T47D (cell line): ENCODE measurements around the gene KIF1B.

Source experiments
- DNase-seq, 2 experiments: peaks; one replicate each; pipeline versions ENCODE4 v3.0.0 to v3.0.0-alpha.2; 2011 to 2012; ENCODE audit warnings: low read depth in 1 of 2, low spot score in 1 of 2
- JUND ChIP-seq: IDR thresholded peaks from 2 replicates; pipeline ENCODE4 v1.6.1; 2012; ENCODE audit warnings: low read depth
- in situ Hi-C: cut with HindIII; loops from 2 replicates; pipeline ENCODE4 v1.10.0; 2016; ENCODE audit warnings: low sequenced_read_pairs, low pct_unique_long_range_greater_than_20kb

The KIF1B gene

DNA sequence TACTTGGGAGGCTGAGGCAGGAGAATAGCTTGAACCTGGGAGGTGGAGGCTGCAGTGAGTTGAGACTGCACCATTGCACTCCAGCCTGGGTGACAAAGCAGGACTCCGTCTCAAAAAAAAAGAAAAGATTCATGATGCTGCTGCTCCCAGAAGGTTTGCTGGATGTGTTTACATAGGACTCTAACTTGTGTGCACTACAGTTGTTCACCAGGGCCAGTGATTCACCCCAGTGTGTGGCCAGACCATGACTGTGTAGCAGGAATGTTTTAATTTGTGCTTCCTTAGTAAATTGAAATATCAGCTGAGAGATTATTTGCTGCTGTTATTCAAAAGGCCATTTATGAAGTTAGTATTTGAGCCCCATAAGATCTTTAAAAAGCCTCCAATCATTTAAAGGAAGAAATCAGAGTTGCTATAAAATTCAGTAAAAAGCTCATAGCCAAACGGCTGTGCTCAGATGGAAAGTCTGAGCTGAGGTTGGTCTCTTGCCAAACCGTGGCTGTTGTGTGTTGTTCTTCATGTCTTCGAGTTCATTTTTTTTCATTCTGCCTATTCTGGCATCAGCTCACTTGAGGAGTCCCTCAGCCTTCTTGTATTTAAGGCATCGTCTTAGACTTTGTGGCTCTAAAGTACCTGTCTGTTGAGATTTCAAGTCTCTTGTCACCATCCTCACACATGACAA lies 170.4 kb downstream of the KIF1B start:
- in situ Hi-C loops = no loop called here
- no peak for DNase-seq
- no peak for TF ChIP-seq JUND

GRCh38 chr1:10383630-10384029 lies 173.3 kb downstream of the KIF1B start:
- DNase-seq = no peak
- no peak for TF ChIP-seq JUND
- in situ Hi-C loops = no loop called here

DNA sequence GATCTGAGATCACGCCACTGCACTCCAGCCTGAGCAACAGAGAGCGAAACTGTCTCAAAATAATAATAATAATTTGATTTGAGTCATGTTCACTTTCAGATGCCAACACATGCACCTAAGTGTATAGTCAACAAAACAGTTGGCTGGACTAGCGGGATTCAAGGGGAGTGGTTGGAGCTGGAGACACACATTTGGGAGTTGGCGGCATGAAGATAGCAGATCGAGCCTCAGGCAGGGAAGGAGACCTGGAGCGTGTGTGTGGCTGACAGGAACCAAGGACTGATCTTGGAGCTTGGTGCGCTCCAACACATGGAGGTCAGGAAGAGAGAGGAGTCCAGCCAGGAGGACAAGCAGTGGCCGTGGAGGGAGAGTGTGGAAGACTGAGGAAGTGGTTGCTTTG lies 173.8 kb downstream of the KIF1B start:
- DNase-seq = no peak
- in situ Hi-C loops = no loop called here
- TF ChIP-seq JUND = no peak

GRCh38 chr1:10386761-10387676 lies 176.6 kb downstream of the KIF1B start:
- in situ Hi-C loops = no loop called here
- peak in 1 of 2 experiments; percentile 52 for DNase-seq
- TF ChIP-seq JUND = no peak

DNA sequence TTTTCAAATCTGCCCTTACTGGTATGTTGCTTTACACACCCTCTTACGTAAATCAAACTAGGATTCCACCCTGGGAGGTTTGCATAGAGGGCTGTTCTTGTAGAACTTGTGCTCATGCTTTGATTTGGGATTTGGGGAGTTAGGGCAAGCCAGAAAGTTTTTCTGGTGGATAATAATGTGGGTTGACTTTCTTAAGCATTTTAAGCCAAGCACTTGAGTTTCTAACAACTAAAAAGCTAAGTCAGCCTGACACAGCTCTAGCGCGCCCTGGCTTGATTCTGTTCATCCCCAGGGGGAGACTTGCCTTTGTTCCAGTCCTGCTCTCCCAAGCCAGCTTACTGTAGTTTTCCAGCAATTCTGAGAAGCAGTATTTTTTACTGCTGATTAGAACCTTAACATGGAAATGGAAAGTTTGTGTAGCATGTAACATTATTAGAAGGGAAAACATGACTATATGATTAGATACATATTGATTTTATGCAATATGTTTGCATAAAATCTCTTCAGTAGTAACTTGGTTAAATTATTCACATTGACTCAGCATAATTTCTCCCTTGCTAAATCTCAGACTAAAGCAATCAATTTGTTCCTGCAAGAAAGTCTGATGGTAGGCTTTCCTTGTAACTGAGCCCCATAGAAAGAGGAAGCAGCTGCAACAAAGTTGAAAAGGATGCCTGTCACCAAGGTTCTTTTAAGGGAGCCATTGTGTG lies 177.5 kb downstream of the KIF1B start:
- in situ Hi-C loops = no loop called here
- no peak for TF ChIP-seq JUND
- peak; percentile 15 to 48 for DNase-seq

- TF ChIP-seq JUND = no peak
- DNase-seq = no peak
- in situ Hi-C loops = no loop called here
Measured at GRCh38 chr1:10388387-10388715, 178.0 kb downstream of the KIF1B start.

- in situ Hi-C loops = no loop called here
- TF ChIP-seq JUND = no peak
- no peak for DNase-seq
Measured at GRCh38 chr1:10389271-10389973, 179.1 kb downstream of the KIF1B start.

DNA sequence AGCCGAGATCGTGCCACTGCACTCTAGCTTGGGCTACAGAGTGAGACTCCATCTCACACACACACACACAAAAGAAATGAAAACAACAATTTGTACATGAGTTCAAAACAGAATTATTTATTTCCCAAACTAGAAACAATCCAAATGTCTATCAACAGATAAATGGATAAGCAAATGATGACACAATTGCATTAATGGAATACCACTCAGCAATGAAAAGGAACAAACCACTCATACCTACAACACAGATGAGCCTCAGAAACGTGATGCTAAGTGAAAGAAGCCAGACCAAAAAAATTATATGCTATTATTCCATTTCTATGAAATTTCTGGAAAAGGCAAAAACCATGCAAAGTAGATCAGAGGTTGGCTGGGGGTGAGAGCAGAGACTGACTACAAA lies 186.5 kb downstream of the KIF1B start:
- in situ Hi-C loops = no loop called here

GRCh38 chr1:10398278-10398733 lies 187.9 kb downstream of the KIF1B start:
- DNase-seq = no peak

More for the DNA sequence above, 186.5 kb downstream of the KIF1B start:
- DNase-seq = no peak
- TF ChIP-seq JUND = no peak

DNA sequence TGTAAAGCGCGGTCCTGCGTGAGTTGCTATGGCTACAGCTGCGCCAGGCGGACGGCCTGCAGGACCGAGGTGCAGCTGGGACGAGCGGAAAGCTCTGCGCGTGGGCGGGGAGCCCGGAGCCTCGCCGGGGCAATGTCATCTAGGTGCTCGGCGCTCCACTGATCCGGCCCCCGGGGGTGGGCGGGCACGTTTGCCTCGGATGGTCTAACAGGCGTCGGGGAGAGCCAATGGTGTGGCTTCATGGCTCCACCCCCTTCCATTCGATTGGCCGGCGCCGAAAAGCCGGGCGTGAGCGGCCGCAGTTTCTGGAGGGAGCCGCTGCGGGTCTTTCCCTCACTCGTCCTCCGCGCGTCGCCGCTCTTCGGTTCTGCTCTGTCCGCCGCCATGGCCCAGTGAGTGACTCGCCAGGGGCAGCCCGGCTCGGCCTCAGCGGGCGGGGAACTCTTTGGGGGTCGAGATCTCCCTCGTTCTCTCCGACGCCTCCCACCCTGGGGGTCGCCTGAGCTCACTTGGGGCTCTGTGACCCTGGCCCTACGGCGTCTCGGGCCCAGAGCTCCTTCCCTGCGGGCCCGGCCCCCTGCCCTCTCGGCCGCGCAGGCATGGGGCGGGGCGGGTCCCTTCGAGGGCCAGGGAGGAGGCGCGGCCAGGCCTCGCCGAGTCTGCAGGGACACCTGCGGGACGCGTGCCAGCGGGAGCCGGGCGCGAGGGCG lies 188.5 kb downstream of the KIF1B start, which contains the start of gene PGD:
PGD (plus strand) TSS at position 331 of the 710 bp plus-strand sequence; CDS start at position 385, 54 bp downstream.
- DNase-seq = peak; percentile 88 to 98
- in situ Hi-C loops = no loop called here
- TF ChIP-seq JUND = no peak

More at GRCh38 chr1:10398278-10398733, 187.9 kb downstream of the KIF1B start:
- in situ Hi-C loops = no loop called here
- TF ChIP-seq JUND = no peak

DNA sequence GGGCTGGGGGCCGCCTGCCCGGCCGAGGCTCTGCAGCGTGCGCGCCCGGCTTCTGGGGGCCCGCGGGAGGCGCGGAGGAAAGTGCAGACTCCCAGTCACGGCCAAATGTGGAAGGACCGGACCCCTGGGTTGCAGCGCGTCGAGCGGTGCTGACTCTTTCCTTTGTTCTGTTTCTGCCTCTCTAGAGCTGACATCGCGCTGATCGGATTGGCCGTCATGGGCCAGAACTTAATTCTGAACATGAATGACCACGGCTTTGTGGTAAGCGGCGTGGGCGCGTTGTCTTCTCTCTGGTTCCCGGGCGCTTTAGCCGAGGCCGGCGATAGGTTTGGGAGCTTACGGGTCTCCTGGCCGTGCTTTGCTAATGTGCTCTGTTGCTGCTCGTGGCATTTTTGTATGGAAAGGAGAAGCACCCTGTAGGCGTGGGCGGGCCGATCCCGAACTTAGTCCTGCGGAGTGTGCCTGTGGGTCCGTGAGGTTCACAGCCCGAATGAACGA lies 189.1 kb downstream of the KIF1B start:
- in situ Hi-C loops = no loop called here
- DNase-seq = no peak
- no peak for TF ChIP-seq JUND
